8988T (cell line): ENCODE results near the gene AGPAT2.
A peak's percentile ranks its signal among the peaks of the same experiment; 100 is the strongest.

Source experiments
- DNase-seq: peaks from one replicate; pipeline ENCODE4 v3.0.0; 2011

Gene AGPAT2

DNA sequence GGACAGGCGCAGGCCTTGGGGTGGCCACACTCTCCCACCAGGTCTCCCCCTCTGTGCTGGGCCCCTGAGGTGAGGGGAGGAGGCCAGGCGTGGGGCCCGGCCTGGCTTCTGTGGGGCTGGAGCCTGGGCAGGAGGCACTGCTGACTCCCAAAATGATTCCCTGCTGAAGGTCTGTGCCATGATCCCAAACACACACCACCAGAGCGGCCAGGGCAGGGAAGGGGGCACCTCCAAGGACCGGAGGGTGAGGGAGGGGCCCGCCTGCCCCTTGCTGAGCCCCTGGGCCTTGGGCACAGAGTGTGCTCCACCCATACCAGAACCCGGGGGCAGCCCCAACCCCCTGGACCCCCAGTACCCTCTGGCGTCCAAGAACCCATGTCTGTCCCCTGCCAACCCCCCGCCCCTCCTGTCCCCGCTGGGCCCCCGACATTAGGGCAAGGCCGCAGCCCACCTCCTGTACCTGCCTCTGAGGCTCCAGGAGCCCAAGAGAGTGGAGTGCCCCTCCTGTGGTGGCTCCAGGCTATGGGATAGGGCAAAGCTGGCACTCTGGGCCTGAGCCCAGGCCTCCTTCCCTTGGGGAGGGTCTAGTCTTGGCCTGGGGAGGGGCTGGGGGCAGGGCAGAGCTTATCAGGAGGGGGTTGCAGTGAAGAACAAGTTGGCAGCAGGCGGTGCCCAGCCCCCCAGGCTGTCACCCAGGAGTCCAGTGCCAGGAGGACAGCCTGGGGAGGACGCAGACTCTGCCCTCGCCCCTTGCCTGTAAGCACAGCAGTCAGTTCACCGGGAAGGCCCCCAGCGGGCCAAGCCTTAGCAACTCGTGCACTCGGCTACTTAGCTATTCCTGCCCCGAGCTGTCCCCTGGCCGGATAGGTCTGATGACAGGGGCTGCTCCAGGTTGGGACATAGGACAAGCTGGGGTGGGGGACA is 27.1 kb downstream of the AGPAT2 start:
- DNase-seq: no peak

DNA sequence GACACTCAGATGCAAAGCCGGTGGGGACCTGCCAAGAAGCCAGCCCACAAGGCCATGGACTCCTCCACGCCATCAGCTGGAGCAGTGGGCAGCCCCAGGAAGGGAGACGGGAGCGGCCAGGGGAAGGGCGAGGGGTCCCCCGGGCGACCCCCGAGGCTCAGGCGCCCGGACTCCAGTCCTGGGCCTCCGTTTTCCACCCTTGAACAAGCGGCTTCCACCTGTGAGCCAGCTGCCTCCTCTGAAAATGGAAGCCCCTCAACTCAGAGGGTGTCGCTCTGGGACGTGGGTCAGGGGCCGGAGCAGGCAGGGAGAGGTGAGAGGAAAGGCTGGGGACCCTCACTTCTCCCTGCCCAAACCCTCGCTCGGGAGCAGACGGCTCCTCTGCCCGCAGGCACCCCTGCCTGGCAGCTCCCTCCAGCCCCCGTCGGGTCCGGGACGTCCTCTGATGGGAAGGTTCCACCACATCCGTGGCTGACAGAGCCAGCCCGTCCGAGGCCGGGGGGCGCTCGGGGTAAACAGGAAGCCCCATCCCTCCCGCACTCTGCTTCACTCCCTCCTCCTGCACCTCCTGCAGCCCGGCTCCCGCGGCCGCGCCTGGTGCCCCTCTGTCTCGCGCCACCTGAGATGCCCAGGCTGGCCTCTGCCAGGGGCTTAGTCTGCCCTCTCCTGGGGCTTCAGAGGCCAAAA is 28.3 kb downstream of the AGPAT2 start:
- no peak for DNase-seq

DNA sequence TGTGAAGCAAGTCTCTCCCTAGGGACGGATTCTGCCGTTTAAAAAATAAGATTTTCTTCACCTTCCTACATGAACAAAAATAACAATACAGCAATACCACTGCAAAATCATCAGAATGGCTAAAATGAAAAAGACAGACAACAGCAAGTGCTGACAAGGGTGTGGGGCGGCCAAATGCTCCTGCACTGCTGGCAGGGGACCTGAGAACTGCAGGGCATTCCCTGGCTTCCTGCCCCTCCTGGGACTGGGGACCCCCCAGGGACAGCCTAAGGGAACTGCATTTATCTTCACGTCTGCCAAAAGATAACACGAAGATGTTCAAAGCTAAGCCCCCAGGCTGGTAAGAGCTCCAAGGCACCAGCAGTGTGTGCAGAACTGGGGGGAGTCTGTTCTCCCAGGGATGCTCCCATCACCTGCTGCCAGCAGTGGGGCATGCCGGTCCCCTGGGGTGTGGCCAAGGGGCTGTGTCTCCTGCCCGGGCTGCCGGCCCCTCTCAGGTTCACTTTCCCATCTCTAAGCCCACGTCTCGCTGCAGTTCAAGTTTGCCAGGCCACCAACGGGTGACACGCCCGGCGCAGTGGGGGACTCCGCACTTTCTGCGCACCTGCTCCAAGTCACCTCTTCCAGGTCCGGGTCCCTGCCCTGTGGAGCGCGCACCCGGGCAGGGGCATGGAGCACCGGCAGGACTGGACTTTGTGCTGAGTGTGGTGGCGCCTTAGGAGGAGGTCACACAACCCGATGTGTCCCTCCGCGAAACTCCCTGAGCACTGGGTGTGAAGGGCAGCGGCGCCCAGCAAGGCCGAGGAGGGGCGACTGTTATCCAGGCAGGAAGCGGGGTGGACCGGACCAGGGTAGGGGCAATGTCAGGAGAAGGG is 29.0 kb downstream of the AGPAT2 start:
- DNase-seq: no peak

DNA sequence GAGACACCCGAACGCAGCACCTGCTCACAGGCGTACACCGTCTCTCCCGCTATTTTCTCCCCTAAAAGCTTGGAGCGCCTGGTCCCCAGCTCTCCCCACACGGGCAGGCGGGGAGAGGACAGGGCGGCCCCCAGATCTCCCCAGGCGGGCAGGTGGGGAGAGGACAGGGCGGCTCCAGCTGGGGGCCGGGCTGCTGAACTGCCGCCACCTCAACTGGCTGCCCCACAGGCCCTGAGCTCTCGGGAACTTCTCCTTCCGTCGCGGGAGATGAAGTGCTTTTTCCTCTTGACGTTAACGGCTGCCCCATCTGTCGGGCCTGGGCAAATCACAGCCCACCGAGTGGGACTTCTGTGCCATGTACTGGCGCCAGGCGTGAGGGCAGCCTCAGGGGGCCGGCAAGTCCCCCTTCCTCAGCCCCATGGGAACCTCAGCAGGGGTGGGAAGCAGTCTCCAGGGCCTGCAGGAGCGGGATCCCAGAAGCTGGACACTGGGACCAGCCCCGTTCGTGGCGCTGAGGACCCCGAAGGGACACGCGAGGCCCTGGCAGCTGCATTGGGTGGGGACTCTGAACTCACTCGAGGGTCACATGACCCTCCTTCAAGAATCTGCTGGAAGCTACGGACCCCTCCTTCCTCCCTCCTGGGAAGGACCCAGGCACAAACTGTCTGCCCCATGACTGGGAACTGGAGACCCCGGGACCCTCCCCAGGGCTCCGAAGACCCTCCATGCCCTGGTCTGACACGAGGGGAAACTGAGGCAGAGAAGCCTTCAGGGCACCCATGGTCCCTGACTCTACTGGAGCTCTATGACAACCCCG is 30.3 kb downstream of the AGPAT2 start:
- DNase-seq: no peak

DNA sequence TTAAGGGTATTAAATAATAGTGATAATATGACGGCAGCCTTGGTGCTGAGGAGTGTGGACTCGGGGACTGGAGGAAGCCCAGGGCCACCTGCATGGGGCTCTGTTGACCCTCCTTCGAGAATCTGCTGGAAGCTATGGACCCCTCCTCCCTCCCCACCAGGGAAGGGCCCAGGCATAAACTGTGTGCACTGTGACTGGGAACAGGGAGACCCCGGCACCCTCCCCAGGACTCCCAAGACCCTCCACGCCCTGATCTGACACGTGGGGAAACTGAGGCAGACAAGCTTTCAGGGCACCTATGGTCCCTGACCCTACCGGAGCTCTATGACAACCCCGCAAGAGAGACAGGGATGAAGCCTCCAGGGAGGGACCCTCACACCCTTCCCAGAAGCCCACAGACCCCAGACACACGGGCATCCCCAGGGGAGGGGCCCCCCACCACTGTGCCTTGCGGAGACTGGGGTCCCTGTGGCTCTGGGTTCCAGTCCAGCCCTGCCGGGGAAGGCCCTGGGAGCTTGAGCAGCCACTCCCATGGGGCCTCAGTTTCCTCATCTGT is 31.0 kb downstream of the AGPAT2 start:
- DNase-seq: no peak

DNA sequence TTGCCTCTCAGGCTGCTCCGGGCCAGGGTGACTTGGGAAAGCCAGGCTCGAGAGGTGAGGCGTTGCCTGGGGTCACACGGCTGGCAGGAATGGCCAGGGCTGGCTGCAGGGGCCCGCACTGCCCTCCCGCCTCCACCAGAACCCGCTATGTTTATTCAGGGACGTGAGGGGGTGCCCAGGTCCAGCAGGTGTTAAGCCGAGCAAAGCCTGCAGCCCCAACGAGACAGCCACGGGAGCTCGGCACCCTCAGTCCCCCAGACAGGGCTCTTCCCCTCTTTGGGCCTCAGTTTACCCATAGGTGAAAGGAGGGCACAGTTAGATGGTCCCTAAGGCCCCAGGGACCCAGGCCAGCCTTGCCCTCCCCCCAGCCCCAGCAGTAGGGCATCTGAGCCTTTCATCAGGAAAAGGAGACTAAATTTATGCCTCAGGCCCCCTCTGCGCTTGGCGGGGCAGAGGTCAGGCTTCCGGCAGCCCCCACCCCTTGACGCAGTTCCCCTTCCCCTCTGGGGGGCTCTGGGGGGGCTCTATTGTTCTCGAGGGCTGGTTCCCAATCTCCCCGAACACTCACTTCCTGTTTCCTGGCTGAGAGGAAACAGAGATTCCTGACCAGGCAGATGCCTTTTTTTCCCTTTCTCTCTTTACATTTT is 31.6 kb downstream of the AGPAT2 start:
- no peak for DNase-seq

DNA sequence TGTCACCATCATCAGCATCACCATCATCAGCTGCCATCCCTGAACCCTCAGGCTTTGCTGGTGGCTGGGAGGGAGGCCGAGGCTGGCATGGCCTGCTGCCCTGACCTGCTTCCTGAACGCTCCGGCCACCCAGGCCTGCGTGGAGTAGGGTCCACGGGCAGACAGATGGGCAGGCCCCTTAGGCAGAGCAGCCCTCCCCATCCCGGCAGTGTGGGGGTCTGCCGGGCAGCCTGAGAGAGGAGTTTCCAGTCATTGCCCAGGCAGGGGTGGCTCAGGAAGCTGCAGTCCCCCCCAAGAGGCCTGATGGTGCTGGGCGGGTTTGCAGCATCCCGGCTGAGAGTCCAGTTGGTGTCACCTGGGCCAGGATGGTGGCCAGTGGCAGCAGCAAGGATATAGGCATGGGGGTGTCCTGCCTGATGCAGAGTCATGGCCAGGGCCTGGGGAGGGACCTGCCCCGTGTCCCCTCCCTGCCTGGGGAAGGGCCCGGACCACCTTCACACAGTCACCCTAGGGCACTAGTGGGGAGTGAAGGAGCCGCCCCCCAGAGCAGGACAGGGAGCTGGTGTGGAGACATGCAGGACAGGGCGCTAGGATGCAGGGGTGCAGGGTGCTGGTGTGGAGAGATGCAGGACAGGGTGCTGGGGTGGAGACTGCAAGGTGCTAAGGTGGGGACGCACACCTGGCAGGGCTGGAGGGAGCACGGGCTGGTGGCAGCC is 32.3 kb downstream of the AGPAT2 start:
- no peak for DNase-seq

DNA sequence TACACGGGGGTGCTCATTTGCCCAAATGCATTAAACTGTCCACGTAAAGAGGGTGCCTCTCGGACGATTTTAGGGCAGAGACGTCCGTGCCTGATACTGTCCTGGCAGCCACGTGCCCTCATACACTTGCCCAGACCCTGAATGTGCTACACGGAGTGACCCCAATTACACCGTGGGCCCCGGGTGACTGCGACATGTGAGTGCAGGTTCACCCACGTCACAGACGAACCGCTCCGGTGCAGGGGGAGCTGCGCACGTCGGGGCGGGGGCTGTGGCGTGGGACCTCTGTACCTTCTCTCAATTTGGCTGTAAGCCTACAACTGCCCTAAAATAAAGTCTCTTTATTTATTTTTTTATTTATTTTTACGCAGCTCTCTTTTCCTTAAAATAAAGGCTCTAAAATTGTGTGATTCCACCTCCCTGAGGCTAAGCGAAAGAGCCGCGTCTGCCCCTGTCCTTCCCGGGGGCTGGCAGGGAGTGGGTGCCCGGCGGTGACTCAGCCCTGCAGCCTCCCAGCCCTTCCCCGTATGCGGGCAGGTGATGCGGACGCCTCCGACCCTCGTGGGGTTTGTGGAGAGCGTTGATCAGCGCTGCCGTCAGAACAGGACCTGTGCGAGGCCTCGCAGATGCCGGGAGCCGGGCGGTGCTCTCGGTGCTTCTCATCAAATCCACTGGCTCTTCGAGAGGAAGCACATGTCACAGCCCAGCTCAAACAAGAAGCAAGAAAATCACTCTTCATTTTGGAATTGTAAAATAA is 33.8 kb downstream of the AGPAT2 start:
- DNase-seq: no peak

DNA sequence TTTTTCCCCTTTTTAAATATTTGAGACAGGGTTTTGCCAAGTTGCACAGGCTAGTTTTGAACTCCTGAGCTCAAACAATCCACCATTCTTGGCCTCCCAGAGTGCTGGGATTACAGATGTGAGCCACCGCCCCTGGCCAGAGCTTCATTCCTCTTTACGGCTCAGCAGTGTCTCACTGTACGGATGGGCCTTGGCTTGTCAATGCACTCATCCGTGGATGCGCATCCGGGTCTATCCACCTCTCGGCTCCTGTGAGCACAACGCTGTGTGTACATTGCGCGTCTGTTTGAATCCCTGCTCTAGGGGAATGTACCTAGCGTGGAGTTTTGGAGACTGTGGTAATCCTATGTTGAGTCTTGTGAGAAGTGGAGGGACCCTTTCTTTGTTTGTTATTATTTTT is 35.4 kb downstream of the AGPAT2 start:
- no peak for DNase-seq

DNA sequence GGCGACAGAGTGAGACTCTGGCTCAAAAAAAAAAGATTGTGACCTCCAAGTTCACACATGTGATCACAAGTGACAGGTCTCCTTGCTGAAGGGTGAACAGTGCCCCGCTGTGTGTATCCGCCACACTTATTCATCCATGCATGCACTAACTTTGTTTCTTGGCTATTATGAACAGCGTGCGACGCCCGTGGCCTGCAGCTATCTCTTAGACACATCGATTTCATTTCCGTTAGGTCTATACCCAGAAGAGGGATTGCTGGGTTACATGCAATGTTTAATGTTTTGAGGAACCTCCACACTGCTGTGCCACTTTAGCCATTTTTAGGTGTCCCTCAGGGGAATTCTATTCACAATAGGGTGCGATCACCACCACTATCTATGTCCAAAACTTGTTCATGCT is 36.6 kb downstream of the AGPAT2 start:
- no peak for DNase-seq

DNA sequence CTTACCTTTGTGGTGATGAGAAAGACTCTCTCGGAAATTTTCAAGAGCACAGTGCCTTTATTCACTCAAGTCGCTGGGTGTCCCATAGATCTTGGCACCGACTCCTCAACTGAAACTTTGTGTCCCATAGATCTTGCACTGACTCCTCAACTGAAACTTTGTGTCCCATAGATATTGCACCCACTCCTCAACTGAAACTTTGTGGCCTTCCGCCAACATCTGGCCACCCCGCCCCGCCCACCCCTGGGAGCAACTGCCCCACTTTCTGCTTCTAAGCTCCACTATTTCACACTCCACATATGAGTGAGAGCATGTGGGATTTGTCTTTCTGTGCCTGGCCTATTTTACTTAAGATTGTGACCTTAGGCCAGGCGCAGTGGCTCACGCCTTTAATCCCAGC is 37.2 kb downstream of the AGPAT2 start:
- DNase-seq: no peak

DNA sequence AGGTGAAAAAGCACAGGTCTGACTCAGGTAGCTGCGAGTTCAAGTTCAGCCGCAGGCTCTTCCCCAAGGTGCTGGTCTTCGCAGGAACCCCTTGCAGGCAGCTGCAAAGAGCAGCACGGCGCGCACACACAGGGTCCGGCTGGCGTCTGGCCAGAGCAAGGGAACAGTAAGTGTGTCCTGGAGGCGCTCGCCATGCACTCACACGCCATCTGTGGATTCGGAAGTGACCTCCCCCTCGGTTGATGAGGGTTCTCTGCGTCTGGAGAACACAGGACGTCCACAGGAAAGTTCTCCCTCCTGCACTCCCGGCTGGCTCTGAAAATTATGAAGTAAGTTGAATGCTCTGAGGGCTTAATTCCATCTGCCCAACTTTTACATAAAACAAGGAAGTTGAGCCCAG is 38.5 kb downstream of the AGPAT2 start:
- DNase-seq: no peak

DNA sequence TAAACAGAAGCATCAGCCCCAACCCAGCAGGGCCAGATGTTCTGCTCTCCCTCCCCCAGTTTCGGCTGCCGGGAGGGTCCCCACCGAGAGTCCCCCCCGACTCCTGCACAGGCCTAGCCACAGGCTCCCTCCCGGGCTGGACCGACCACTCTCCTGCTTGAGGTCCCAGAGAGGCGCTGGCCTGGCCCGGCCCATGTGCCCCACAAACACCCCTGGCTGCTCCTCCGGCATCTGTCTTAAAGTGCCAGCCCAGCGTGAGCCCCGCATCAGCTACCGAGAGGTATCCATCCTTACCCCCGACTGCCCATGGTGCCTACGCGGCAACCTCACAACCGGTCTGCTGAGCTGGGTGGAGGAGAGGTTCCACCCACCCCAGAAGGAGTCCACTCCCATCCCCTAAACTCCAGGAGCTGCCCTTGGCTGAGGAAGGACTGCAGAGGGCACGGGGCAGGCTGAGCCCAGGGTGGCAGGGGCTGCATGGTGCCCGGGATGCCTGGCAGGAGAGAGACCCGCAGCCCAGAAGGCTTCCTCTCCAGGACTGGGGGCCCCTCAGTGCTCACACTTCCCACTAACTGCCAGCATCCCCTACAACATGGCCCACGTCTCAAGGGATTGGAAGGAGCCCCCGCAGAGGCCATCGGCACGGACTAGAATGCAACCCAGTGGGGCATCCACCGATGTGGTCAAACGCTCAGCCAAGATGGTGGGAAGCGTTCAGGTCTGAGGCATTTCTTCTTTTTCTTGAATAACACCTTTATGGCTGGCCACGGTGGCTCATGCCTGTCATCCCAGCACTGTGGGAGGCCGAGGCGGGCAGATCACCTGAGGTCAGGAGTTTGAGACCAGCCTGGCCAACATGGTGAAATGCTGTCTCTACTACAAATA is 40.2 kb downstream of the AGPAT2 start:
- no peak for DNase-seq

DNA sequence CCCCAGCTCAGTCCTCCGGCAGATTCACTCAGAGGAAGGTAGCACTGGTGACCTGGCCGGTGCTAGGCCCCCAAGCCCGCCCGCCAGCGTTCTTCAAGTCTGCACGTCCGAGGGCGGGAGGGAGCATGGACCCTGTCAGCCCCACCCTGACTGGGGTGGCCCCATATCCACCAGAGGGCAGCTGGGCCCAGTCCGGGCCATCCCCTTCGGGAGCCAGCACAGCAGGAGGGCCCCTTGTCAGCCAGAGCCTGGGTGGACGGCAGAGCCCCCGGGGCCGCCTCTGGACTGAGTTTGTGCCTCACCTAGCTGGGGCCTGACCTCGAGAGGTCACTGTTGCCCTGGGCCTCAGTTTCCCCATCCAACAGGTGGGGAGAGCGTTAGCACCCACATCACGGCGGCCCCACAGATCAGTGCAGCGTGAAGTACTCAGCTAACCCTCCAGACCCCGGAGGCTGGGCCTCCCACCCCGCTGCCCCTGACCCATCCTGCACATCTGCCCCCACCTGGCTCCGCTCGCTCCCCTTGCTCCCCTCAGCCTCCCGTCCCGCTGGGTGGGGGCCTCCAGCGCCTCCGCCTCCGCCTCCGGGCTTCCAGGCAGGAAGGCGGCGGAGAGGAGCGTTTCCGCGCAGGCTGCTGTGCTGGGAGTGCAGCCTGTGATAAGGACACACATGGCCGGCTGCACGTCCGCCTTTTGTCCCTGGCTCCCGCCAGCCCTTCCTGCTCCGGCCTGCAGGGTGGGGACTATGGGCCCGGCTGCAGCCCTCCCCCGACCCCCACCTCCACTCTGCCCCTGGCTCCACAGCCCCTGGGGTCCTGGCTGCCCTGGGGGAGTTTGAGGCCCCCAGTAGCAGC is 41.1 kb downstream of the AGPAT2 start:
- no peak for DNase-seq

DNA sequence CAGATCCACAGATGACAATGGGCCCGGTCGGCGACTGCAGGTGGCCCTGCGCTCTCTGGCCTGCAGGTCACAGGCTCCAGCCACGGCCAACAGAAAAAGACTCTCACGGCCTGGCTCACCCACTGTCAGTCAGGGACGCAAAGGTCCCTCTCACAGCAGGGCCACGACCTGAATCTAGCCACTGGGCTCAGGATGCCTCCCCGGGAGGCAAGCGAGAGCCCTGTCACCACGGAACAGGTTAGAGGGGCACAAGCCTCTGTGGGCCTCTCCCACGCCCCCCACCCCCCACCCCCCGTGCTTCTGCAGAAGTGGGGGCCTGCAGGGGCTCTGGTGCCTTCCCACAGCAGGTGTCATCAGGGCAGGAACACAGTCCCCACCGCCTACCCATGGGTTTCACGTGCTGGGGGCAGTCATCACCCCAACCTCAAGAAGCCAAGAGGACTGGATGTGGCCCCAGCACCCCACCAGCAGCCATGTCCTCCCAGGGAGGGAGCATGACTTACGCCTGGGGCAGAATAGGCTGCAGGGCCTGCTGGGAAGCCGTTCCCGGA is 41.8 kb downstream of the AGPAT2 start:
- no peak for DNase-seq

DNA sequence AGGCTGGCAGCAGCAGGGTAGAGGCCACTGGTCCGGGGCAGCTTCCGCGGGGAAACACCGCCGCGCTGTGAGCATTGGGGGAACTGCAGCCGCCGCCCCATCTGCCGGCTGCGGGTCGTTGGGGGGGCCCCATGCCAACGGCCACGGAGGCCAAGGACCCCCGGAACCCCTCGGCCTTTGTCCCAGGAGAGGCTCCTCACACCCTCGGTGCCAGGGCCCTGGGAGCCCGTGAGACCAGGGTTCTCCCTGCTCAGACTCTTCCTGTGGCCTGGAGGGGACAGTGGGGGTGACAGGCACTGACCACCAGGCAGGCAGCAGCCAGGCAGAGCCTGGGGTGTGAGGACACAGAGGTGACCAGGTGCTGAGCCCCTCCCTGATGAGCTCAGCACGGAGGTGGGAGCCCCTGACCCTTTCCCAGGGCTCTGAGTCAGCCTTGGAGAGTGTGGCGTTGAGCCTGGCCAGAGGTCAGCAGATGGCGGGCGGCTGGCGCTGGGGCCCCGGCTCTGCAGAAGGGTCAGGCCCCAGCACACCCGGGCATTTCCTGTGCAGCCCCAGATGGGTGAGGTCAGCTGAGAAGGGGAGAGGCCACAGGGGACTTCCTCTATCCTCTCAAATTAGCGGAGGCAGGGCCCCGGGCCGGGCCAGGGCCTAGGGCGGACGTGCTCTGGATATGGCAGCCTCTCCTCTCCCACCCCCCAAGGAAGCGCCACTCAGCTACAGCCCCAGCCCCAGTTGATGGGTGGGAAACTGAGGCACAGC is 42.5 kb downstream of the AGPAT2 start:
- peak; percentile 95 for DNase-seq

DNA sequence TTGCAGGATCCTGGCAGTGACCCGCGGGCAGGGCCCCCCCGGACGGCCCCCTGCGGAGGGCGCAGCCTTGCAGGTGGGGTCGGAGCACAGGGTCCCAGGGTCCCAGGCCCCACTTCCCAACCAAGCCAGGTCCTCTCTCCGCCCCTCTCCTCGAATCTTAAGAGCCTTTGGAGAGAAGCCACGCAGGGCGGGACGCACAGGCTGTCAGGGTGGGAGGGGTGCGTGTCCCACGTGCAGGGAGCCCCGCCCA is 43.0 kb downstream of the AGPAT2 start:
- no peak for DNase-seq
